DLD1 (cell line): Measurements from ENCODE around the gene B4GALNT1.
"Not testable (repeated sequence)": the region's sequence is repeated elsewhere in the genome, so short reads cannot be mapped to it uniquely, and the experiment has no call there.

Experiments
- in situ Hi-C: cut with HindIII; loops from 2 replicates; pipeline ENCODE4 v1.10.0; 2017; ENCODE audit warnings: low sequenced_read_pairs

Gene B4GALNT1

DNA sequence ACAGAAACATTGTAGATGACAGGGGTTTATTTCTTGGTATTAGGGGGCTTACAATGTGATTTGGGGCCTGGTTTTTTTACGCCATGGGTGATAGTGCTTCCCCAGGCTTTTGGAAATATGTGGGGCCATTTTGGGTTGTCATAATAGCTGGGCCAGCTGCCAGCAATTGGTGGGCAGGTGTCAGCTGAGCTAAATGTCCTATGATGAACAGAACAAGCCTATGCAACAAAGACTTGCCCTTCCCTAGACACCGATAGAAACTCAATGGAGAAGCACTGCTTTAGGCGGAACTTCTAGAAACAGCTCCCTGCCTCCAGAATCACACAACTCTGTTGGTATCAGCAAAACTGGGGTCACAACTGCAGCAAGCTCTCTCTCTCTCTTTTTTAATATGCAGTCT, 5.1 kb upstream of the B4GALNT1 start:
- in situ Hi-C loops: no loop called here

DNA sequence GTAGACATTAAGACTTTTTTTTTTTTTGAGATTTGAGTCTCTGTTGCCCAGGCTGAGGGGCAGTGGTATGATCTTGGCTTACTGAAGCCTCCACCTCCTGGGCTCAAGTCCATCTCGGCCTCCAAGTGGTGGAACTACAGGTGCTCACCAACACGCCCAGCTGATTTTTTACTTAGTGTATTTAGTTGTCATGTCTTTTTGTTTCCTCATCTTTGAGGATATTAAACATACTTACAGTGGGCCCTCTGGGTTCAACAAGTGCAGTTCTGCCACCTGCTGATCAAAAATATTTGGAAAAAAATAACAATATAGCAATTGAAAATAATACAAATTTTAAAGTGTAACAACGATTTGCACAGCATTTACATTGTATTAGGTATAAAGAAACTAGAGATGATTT, 4.4 kb upstream of the B4GALNT1 start:
- in situ Hi-C loops: no loop called here

DNA sequence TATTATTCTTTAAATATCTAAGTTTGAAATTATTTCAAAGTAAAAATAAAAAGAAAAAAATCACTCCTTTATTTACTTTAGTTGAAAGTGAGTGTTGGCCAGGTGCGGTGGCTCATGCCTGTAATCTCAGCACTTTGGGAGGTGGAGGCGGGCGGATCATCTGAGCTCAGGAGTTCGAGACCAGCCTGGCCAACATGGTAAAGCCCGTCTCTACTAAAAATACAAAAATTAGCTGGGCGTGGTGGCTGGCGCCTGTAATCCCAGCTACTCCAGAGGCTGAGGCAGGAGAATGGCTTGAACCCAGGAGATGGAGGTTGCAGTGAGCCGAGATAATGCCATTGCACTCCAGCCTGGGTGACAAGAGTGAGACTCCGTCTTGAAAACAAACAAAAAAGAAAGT, 3.7 kb upstream of the B4GALNT1 start:
- in situ Hi-C loops: not testable (repeated sequence)

GRCh38 chr12:57632073-57632957, 686 bp downstream of the B4GALNT1 start:
- in situ Hi-C loops: no loop called here

- in situ Hi-C loops: no loop called here
Observed at GRCh38 chr12:57631566-57632072, 1.4 kb downstream of the B4GALNT1 start.

- in situ Hi-C loops: no loop called here
Observed at GRCh38 chr12:57630891-57631433, 2.0 kb downstream of the B4GALNT1 start.

- in situ Hi-C loops: no loop called here
Observed at GRCh38 chr12:57629897-57630471, 3.0 kb downstream of the B4GALNT1 start.

- in situ Hi-C loops: no loop called here
Observed at GRCh38 chr12:57628280-57629191, 4.5 kb downstream of the B4GALNT1 start.

DNA sequence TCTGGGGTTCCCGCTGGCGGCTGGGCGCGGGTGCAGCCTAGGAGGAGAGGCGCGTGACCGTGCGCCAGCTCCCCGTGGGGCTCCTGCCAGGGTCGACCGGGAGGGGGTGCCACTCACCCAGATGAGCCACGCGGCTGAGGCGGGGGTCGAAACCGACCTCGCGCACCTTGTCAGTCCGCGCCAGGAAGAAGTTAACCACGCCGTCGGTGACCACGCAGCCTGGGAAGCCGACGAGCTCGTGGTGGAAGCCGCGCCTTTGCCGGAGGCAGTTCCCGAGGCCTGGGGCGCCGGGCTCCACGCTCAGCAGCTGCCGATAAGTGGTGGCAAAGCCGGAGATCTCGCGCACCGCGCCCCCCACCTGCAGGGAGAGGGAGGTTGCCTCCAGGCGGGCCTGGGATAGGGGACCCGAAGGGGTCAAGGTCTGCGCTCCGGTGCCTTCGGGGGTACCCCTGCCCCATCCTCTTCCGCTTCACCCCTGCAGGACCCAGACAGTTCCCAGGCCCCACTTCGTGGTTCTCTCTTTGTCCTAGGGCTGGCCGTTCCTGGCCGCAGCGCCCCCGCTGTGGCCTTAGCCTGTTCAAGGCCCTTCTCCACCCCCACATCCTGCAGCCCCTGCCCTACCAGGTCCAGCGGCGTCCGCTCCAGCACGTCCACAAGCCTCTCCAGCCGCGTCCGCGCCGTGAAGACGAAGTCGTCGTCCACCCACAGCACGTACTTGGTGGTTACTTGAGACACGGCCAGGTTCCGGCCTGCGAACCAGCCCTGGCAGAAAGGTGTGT, 5.3 kb downstream of the B4GALNT1 start:
- in situ Hi-C loops: no loop called here

- in situ Hi-C loops: no loop called here
Observed at GRCh38 chr12:57626921-57627445, 6.0 kb downstream of the B4GALNT1 start.

GRCh38 chr12:57626111-57626920, 6.7 kb downstream of the B4GALNT1 start:
- in situ Hi-C loops: no loop called here

- in situ Hi-C loops: no loop called here
Observed at GRCh38 chr12:57625261-57626032, 7.6 kb downstream of the B4GALNT1 start.

GRCh38 chr12:57624441-57625220, 8.4 kb downstream of the B4GALNT1 start:
- in situ Hi-C loops: no loop called here

DNA sequence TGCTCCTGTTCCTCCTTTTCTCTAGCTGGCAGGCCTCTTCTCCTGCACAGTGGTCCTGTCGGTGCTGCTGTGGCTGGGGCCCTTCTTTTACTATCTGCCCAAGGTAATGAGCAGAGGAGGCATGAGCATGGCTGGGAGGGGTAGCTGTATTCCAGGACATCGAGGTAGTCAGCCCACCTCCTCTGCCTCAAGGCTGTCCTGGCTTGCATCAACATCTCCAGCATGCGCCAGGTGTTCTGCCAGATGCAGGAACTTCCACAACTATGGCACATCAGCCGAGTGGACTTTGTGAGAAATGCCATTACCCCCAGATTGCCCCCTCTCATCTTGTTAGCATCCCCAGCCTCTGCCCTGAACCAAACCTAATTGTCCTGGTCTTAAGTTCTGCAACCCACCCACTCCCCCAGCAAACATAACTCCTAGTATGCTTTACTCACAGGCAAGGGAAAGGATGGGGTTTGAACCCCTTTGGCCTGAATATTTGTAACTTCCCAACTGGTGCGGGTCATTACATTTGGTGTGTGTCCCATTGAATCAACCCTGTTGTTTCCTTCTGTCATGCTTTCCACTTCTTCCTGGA, 9.1 kb downstream of the B4GALNT1 start:
- in situ Hi-C loops: no loop called here

- in situ Hi-C loops: no loop called here
Observed at GRCh38 chr12:57623385-57623784, 9.6 kb downstream of the B4GALNT1 start.

- in situ Hi-C loops: no loop called here
Observed at GRCh38 chr12:57622293-57623245, 10.4 kb downstream of the B4GALNT1 start.
